Hypothalamus (tissue), 51 donors: ENCODE results near the gene PPIL1.

ENCODE experiments used
- DNase-seq, 51 donors: peaks; one replicate each; lab custom pipeline; 2025; lab: John Stamatoyannopoulos, UW

Gene PPIL1

GRCh38 chr6:36858407-36858981 lies 16.1 kb downstream of the PPIL1 start:
- DNase-seq: peak in 1 of 51 donors; percentile 20

GRCh38 chr6:36857325-36857724 lies 17.3 kb downstream of the PPIL1 start:
- no peak for DNase-seq

GRCh38 chr6:36856277-36856676 lies 18.3 kb downstream of the PPIL1 start:
- DNase-seq: no peak

- no peak for DNase-seq
Measured at GRCh38 chr6:36855750-36856149, 18.9 kb downstream of the PPIL1 start.

- no peak for DNase-seq
Measured at GRCh38 chr6:36853325-36853724, 21.3 kb downstream of the PPIL1 start.

GRCh38 chr6:36852481-36853147 lies 22.0 kb downstream of the PPIL1 start:
- DNase-seq: no peak

- no peak for DNase-seq
Measured at GRCh38 chr6:36851626-36852025, 23.0 kb downstream of the PPIL1 start.

- peak in 32 of 51 donors; percentile 14 to 76 (median 46) for DNase-seq
Measured at GRCh38 chr6:36851149-36851614, 23.4 kb downstream of the PPIL1 start.

GRCh38 chr6:36850021-36850420 lies 24.6 kb downstream of the PPIL1 start:
- no peak for DNase-seq

GRCh38 chr6:36848658-36849441 lies 25.8 kb downstream of the PPIL1 start:
- peak in 13 of 51 donors; percentile 14 to 47 (median 31) for DNase-seq

GRCh38 chr6:36847991-36848390 lies 26.6 kb downstream of the PPIL1 start:
- no peak for DNase-seq

- no peak for DNase-seq
Measured at GRCh38 chr6:36847152-36847551, 27.5 kb downstream of the PPIL1 start.

- no peak for DNase-seq
Measured at GRCh38 chr6:36845233-36845632, 29.4 kb downstream of the PPIL1 start.

GRCh38 chr6:36844232-36845170 lies 30.1 kb downstream of the PPIL1 start:
- no peak for DNase-seq

- DNase-seq: no peak
Measured at GRCh38 chr6:36843170-36843569, 31.4 kb downstream of the PPIL1 start.

GRCh38 chr6:36841756-36842155 lies 32.8 kb downstream of the PPIL1 start:
- DNase-seq: no peak

GRCh38 chr6:36840432-36841403 lies 33.9 kb downstream of the PPIL1 start:
- peak in 7 of 51 donors; percentile 9 to 74 (median 27) for DNase-seq

GRCh38 chr6:36839749-36840431 lies 34.7 kb downstream of the PPIL1 start:
- peak in 19 of 51 donors; percentile 15 to 68 (median 32) for DNase-seq
